NCI-H2227 treated with DMSO at 0.1 percent for 48 hours (cell line): Measurements from ENCODE around the gene KCNQ1.
"Not testable (repeated sequence)": the region's sequence is repeated elsewhere in the genome, so short reads cannot be mapped to it uniquely, and the experiment has no call there.

Experiments used
- DNase-seq: peaks from one replicate; lab custom pipeline; 2025; lab: John Stamatoyannopoulos, UW

Gene KCNQ1

DNA sequence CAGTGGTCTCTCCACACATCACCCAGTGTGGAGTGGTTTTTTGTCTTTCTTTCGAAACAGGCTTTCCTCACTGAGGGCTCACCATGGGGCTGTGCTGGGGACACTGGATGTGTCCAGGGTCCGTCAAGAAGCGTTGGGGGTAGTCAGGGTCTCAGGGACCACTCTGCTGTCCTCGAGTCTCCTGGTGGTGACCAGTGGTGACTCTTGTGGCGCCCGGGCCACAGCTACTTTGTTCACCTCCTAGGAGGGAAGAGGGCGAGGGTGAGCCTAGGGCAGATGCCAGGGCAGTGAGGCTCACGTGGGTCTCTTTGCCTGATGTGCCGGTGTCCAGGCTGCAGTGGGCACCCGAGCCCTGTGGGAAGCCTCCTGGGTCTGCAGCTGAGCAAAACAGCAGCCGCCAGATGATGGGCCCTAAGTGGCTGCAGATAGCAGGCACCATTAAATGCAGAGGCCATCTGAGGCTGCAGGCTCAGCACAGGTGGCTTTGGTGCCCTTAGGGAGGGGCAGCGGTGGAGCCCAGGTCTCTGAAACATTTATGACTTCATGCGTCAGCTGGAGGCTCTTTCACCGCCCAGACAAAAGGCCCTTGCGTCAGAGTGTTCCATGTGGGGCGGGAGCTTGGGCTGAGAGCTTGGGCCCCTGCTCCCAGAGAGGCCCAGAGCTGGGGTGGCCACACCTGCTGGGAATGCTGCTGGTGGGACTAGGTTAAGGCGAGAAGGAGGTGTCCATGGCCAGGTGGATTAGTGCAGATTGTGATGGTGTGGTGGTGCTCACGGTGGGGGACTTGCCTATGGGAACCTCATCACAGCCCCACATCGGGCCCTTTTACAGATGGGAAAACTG, 29.5 kb downstream of the KCNQ1 start:
- DNase-seq = no peak

DNA sequence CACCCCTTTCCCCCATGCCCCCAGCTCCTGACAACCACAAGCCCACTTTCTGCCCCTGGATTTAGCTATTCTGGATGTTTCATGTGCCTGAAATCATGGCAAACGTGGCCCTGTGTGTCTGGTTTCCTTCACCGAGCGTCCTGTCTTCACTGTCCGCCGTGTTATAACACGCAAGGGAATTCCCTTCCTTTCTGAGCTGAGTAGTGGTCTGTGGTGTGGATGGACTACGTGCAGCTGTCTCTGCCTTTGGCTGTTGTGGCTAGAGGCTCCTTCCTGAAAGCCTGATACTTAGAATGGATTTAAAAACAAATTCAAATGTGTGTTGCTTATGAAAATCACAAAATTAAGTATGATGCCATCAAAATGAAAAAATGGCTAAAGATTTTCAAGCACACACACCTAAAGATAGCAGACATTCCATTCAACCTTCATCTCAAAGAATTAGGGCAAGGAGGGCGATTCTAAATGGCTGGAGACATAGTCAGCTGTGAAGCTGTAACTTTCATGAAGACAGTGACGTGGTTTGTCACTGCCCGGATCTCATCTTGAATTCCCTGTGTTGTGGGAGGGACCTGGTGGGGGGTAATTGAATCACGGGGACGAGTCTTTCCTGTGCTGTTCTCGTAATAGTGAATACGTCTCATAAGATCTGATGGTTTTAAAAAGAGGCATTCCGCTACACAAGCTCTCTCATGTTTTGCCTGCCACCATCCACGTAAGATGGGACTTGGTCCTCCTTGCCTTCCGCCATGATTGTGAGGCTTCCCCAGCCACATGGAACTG, 30.5 kb downstream of the KCNQ1 start:
- DNase-seq = no peak

DNA sequence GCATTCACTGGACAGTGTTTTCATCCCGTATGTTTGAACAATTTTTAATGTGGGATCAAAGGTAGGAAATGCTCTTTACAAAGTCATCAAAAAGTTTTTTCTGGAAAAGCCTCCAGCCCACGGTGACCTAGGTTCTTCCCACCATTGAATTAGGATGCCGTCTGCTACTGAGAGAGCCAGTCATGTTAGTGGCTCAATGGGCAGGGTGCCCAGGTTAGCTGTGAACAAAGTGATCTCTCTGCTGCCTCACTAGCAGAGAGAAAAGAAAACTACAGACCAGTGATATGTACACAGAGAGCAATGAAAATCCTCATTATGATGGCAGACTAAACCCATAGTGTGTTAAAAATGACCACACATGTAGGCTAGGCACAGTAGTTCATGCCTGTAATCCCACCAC, 32.4 kb downstream of the KCNQ1 start:
- DNase-seq = no peak

DNA sequence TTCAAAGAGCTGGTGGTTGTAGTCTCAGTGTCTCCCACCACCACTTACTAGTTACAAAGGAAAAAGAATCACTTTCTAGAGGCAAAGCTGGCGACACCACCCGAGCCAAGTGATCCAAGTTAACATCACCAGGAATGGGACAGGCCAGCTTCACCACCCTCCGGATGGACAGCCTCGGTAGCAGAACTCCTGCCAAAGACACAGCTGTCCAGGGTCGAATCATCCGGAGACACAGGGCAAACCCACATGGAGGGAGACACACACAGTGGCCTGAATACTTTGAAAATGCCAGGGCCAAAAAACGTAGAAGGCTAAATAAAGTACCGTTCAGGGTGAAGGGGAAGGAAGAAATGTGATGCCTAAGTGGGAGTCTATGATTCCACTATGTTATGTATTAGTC, 33.1 kb downstream of the KCNQ1 start:
- DNase-seq = no peak

DNA sequence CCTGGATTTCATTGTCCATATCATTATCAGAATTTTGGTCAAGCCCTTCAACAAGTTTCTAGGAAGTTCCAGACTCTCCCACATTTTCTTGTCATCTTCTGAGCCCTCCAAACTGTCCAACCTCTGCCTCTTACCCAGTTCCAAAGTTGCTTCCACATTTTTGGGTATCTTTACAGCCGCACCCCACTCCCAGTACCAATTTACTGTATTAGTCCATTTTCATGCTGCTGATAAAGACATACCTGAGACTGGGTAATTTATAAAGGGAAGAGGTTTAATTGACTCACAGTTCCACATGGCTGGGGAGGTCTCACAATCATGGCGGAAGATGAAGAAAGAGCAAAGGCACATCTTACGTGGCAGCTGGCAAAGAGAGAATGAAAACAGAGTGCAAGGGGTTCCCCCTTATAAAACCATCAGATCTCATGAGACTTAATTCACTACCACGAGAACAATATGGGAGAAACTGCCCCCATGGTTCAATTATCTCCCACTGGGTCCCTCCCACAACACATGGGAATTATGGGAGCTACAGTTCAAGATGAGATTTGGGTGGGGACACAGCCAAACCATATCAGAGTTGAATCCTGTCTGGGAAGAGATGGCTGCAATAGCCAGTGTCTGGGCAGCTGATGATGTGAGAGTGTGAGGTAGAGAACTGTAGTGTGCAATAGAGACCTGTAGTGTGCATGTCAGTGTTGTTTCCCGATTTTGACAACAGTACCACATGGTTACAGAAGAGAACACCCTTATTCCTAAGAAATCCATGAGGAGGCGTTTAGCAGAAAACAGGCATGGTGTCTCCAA, 35.5 kb downstream of the KCNQ1 start:
- not testable (repeated sequence) for DNase-seq

DNA sequence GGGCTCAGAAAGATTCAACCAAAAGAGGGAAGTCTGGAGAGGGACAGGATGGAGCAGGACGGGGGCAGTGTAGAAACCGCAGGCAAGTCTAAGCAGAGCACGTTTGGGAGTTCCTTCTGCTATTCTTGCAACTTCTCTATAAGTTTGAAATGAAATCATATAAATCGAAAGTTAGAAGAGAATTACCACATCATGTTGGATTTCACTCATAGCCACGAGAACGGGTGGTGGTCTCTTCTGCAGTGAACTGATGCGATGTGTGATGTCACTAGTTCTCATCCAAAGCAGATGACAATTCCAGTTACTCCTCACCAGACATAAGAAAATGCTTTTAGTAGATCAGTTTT, 36.0 kb downstream of the KCNQ1 start:
- DNase-seq = no peak

DNA sequence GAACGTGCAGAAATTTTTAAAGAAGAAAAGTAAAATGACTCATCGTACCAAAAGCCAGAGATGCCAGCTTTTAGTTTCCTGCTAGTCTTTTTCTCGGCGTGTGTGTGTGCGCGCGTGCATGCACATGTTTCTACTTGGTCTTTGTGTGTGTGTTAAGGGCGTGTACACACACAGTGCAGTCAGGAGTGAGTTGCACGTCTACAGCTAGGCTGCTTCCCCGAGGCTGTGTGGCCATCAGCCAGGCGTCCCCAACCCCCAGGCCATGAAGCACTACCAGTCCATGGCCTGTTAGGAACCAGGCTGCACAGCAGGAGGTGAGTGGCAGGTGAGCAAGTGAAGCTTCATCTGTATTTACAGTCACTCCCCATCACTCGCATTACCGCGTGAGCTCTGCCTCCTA, 36.4 kb downstream of the KCNQ1 start:
- no peak for DNase-seq

DNA sequence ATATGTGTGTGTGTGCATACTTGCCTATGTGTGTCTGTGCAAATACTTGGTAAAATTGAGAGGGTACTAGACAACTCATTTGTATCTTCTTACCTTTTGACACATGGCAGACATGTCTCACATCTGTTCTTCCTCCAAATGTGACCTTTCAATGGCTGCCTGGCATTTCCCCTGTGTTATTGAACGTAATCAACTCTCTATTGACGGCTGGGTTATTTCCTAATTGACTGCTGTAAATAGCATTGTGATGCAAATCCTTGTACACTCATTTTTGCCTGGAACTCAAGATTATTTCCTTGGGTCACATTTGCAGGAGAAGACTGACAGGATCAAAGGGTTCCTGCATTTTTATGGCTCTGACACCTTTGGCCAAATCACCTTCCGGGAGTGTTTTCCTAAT, 37.4 kb downstream of the KCNQ1 start:
- no peak for DNase-seq

DNA sequence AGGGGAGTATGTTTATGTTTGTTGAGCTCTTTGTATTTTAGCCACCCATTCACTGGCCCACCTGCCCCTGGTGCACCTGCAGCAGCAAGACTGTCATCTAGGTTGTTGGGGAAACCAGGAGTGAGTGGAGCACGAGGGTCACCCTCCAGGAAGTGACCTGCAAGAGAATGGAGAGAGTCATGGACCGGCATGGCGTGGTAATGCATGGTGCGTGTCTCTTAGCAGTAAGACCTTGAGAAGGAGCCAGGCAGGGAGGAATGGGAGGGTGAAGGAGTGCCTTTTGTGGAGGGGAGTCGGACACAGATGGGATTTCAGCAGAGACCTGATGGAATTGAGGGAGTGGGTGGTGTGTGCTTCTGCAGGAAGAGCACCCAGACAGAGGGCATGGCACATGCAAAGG, 37.9 kb downstream of the KCNQ1 start:
- DNase-seq = no peak

DNA sequence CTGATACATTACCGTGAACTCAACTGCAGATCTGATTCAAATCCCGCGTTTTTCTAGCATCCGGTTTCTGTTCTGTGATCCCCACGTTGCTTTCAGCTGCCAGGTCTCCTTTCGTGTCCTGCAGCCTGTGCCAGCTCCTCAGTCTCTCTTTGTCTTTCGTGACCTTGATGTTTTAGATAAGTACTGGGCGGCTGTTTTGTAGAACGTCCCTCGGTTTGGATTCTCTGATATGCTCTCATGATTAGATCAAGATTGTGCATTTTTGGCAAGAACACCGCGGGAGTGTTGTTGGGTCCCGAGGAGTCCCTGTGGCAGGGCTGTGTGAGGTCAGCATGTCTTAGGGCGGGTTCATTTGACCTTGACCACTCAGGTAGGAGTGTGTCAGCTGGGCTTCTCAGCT, 38.6 kb downstream of the KCNQ1 start:
- DNase-seq = peak; percentile 9

DNA sequence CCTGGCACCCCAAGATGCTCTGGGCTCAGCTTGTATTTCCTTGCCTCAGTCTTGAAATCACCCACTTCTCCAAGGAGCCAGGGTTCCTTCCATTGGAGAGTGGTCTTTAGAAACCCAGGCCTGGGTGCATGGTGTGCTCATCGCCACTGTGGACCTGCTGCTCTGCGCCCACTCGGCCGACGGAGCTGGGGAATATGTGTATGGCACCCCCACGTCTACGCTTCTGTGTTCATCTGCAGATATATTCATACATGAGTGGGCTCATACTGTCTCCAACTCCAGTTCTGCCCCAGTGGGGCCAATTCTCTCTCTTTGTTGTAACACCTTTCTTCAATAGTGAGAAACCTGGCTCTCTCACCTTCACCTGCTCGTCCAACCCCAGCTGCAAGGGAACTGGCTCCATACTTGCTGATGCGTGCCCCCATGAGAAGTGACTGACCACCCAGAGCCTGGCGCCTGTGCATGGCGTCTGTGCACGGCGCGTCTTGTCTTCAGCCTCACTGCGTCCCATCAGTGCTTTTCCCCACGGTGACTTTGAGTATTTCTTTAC, 39.8 kb downstream of the KCNQ1 start:
- DNase-seq = no peak

DNA sequence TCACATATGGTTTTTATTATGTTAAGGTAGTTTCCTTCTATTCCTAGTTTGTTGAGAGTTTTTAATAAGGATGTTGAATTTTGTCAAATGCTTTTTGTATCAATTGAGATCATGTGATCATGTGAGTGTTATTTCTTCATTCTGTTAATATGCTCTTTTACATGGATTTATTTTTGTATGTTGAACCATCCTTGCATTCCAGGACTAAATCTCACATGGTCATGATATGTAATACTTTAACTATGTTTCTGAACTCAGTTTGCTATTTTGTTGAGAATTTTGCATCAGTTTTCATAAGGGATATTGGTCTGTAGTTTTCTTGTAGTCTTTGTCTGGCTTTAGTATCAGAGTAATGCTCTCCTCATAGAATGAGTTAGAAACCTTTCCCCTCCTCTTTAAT, 43.2 kb downstream of the KCNQ1 start:
- no peak for DNase-seq

DNA sequence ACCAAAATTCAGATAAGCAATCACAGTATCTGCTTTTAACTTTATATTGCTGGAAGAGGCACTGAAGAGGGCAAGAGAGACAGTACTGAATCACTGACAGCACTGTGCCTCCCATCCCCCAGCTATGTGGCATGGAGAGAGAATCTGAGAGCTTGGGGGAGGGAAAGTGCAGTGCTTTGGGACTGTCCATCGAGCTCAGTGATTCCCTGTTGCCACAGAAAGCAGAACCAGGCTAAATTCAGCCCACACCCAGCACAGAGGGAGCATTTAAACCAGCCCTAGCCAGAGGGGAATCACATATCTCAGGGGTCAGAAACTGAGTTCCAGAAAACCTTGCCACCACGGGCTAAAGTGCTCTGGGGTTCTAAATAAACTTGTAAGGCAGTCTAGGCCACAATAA, 44.3 kb downstream of the KCNQ1 start:
- no peak for DNase-seq

DNA sequence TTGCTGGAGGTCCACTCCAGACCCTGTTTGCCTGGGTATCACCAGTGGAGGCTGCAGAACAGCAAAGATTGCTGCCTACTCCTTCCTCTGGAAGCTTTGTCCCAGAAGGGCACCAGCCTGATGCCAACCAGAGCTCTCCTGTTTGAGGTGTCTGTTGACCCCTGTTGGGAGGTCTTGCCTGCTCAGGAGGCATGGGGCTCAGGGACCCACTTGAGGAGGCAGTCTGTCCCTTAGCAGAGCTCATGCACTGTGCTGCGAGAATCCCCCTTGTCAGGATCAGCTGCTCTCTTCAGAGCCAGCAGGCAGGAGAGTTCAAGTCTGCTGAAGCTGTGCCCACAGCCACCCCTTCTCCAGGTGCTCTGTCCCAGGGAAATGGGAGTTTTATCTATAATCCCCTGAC, 53.1 kb downstream of the KCNQ1 start:
- DNase-seq = not testable (repeated sequence)

DNA sequence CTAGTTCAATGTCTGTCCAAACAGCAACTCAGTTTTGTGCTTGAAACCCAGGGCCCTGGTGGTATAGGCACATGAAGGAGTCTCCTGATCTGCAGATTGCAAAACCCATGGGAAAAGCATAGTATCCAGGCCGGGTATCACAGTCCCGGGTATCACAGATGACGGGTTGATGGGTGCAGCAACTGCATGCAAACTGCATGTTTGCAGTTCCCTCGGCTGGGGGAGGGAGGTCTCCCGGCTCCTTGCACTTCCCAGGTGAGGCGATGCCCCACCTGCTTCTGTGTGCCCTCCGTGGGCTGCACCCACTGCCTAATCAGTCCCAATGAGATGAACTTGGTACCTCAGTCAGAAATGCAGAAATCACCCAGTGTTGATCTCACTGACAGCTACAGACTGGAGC, 53.9 kb downstream of the KCNQ1 start:
- DNase-seq = no peak

DNA sequence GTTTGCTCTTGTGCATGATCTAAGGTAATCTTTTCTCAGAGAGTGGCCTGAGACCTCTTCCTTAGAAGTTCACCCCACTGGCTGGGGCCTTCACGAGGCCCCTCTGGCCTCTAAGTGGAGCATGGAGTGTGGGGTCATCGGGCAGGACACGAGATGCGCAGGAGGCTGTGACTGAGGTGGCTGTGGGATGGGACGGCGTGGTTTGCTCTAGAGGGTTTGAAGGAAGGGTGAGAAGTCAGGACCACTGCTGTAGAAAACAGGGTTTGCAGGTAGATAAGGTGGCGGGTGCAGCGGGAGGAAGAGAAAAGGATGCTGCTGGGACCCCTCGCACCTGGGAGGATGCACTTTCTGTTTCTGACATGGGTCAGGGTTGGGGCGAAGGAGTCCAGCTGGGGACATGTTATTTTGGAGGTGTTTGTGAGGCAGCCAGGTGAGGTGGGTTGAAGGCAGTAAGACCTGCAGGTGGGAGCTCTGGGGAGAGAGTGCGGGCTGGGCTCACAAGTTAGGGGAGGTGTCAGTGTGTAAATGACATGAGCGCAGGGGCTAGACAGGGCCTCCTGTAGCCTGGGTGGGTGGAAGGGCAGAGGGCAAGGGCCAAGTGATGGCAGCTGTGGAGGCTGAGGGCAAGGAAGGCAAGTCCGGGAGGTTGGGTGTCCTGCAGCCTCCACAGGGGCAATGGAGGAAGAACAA, 62.5 kb downstream of the KCNQ1 start:
- DNase-seq = no peak

DNA sequence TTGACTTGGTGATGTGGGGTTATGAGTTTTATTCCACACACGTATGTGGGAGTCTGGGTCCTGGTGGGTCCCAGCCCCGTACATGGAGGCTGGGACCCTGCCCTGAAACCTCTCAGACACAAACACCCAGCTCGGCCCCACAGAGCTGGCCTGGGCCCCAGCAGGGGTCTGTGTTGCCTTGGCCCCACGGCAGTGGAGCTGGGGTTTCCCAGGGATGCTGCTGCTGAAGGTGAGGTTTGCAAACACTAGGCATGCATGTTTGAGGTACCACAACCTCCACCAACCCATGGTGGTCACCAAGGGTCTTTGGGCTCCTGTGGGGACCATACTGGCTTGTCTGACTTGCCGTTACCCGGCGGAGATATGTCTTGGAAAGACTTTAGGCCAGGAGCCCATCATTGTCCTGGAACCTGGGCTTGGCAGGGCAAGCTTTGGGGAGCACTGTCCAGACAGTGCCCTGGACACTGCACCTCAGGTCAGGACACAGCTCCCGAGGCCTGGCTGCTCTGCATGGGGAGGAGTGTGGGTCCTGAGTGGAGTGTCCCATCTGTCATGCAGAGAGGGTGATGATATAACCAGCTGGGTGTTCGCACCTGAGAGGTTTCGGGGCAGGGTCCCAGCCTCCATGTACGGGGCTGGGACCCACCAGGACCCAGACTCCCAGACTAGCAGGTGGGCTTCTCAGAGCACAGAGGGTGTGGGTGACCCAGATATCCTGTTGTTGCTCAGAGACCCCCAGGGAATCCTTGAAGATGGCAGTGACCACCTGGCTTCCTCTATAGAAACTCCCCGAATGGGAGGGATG, 63.3 kb downstream of the KCNQ1 start:
- DNase-seq = no peak

DNA sequence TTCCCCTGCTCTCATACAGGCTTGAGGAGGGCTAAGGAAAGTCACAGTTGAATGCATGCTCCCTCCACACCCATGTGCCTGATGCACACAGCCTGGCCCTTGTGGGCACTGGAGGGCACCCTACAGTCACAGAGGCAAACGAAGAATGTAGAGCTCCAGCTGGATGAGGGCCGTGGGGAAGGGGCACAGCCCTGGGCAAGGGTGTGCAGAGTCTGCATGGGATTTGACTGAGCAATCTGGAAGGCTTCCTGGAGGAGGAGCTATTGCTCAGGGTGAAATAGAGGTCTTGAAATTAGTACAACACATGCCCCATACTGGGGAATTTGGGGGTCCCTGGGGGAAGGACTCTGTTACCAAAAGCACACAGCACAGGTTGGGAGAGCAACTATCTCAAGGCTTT, 64.0 kb downstream of the KCNQ1 start:
- no peak for DNase-seq

DNA sequence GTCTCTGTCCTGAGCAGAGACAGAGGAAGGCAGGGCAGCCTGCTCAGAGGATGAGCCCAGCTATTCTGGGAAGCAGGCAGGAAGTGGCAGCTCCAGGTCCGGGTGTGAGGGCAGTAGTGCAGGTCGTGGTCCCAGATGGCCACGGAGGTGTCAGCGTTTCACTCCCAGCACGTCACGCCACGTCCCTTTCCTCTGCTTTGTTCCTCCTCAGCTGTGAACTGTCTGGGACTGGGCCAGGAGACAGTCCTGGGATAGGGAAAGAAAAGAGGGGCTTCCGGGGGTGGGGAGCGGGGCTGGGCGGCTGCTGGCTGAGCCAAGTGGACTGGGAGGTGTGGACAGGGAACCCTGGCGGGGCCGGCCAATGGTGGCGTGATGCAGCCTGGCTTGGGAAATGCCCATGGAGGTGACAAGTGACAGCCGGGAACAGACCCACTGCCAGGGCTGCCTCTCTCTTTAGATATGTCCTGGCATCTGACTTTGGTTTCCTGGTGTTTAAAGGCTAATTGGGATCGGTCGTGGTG, 64.7 kb downstream of the KCNQ1 start:
- no peak for DNase-seq

DNA sequence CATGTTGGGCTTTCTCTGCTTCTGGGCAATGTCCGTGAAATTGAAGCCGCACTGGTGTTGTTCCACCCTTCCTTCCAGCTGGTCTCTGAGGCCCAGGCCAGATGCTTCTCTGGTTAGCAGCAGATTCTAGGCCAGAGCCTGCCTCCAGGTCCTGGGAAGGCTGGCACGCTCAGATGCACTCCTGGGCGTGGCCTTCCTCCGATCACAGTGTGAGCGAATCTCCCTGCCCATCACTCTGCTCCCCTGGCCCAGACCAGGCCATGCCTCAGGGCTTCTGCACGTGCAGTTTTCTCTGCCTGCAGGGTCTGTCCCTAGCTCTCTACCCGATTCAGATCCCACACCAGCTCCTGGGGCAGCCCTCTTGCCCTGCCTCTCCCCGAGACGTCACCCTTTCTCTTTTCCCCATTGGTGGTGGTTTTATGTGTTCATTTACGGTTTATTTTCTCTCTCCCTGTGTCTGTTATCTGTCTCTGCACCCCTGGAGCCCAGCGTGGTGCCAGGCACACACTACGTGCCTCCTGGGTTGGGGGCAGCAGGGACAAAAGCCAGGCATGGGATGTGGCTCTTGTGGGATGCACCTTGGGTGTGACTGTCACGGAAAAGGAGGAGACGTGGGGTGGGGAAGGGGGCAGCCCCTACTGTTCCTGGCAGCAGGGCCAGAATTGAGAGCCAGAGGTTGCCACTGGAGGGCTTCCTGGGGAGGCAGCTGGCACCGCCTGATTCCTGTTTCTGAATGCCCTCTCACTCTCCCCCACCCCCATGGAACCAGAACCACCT, 66.0 kb downstream of the KCNQ1 start:
- no peak for DNase-seq
